GM21360 (cell line): ENCODE measurements around the gene PLCH1.

Source experiments
- ATAC-seq: cut with Tn5 transposase; IDR thresholded peaks from one replicate; pipeline ENCODE4 v1.9.1; 2021; ENCODE audit warnings: mild to moderate bottlenecking, moderate library complexity; ENCODE audit not compliant: unreplicated experiment

The PLCH1 gene

DNA sequence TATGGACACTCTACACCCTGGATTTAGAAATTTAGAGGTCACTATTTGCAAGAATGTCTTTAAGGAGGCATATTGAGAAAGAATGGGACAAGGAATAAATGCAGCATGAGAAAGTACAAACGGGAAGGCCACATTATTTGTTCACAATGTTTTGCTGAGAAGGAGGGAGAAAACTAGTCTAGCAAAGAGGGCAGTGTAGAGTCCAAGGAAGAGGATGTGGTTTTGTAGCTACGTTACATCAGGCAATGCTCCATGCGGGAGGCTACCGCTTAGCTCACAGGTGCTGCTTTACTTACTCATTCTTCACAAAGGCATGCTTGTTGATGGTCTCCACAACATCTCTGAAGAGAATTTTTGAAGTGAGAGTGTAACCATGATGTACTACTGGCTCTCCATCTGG, 191.1 kb downstream of the PLCH1 start:
- no peak for ATAC-seq

DNA sequence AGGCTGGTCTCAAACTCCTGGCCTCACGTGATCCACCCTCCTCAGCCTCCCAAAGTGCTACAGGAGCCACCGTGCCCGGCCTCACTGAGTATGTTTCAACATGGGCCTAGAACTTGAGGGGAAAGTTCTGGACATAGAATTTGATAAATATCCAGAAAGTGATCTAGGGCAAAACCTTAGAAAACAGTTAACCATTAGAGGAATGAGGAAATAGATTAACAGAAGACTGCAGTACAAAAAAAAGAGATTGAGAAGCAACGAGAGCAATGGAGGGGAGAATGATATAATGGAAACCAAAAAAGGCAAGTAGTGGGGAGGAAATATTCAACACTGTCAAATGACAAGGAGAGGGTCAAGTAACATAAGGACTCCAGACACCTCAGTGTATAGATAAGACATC, 191.5 kb downstream of the PLCH1 start:
- no peak for ATAC-seq

DNA sequence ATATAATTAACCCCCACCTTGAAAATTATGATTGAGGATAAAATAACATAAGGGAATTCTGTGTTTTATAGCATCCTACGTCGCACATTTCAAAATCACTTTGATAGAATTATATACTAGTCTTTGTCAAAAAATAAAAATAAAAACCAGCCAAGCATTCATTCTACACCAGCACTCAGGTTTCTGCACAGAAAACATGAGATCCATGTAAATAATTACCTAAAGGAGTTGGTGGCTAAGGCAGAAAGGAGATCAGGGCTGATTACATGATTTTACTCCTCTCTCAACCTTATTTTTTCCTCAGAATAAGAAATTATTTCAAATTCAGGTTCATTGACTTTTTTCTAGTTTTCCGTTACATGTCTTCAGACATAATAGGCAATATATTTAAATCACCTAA, 194.5 kb downstream of the PLCH1 start:
- no peak for ATAC-seq

DNA sequence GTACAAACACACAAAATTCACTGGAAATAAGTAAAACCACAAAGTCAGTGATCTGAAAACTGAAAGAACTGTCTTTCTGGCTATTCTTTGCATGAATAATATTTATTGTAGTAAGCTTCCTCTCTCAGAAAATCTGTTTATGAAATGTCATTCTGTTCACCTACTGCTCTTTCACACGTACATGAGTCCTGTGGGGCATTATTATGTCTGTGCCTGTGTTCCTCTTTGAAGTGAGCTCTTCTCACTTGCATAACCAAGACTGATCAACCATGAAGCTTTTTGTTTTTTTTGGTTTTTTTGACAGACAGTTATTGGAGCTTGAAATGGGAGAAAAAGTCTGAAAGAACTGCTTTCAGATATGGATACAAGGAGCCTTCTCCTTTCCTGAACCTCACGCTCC, 195.8 kb downstream of the PLCH1 start:
- ATAC-seq, result peak; percentile 70

GRCh38 chr3:155548195-155548594, 196.7 kb downstream of the PLCH1 start:
- no peak for ATAC-seq

- ATAC-seq, result no peak
Measured at GRCh38 chr3:155535098-155535497, 209.8 kb downstream of the PLCH1 start.

GRCh38 chr3:155528579-155528978, 216.3 kb downstream of the PLCH1 start:
- ATAC-seq, result no peak

GRCh38 chr3:155525324-155525833, 219.5 kb downstream of the PLCH1 start:
- ATAC-seq, result no peak

- ATAC-seq, result no peak
Measured at GRCh38 chr3:155520463-155520862, 224.4 kb downstream of the PLCH1 start.

GRCh38 chr3:155519078-155519477, 225.8 kb downstream of the PLCH1 start:
- no peak for ATAC-seq

DNA sequence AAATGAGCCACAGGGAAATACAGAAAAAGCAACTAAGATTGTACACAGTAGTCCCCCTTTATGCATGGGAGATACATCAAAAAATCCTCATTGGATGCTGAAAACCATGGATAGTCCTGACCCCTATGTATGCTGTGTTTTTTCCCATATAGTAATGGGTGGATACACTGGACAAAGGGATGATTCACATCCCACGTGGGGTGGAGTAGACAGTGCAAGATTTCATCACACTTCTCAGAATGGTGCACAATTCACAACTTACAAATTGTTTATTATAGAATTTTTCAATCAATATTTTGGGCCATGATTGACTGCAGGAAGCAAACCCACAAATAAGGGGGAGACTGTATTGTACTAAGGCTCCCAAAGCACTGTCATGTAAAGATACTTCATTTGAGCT, 227.0 kb downstream of the PLCH1 start:
- ATAC-seq, result no peak

DNA sequence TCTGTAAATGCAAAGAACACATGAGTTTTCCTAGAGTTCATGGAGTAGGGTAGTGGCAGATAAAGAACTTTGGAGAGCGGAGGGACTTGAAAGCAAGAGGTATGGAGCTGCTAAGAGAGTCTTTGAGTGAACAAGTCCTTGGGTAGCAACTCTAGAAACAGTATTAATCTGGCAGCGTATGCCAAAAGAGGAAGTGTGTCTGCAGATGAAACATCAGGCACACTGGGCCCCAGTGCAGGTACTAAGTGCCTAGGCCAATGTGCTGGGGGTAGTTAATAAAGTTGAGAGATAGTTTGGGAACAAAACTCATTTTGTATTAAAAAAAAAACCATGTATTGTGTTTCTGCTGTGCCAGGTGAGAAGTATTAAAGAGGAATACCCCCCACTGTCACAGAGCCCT, 228.4 kb downstream of the PLCH1 start:
- ATAC-seq, result no peak

GRCh38 chr3:155512867-155513261, 232.0 kb downstream of the PLCH1 start:
- no peak for ATAC-seq

- no peak for ATAC-seq
Measured at GRCh38 chr3:155512175-155512866, 232.6 kb downstream of the PLCH1 start.

DNA sequence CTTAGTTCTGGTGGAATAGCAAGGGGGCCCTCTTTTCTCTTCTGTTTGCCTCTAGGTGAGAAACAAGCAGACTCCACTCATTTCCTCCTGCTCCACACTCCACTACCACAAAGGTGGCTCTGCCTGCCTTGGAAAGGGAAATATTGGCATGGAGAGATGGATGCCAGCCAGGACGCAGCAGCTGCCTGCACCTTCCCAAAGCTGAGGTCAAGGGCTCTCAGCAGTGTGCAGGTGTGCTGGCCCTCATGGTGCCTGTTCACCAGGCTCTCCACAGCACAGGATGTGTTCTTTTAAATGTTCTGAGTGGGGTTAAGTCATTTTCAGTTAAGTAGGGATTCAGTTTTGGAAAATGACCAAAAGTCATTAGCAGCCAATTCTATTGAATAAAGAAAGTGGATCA, 240.2 kb downstream of the PLCH1 start:
- no peak for ATAC-seq

- ATAC-seq, result no peak
Measured at GRCh38 chr3:155502630-155503029, 242.2 kb downstream of the PLCH1 start.

DNA sequence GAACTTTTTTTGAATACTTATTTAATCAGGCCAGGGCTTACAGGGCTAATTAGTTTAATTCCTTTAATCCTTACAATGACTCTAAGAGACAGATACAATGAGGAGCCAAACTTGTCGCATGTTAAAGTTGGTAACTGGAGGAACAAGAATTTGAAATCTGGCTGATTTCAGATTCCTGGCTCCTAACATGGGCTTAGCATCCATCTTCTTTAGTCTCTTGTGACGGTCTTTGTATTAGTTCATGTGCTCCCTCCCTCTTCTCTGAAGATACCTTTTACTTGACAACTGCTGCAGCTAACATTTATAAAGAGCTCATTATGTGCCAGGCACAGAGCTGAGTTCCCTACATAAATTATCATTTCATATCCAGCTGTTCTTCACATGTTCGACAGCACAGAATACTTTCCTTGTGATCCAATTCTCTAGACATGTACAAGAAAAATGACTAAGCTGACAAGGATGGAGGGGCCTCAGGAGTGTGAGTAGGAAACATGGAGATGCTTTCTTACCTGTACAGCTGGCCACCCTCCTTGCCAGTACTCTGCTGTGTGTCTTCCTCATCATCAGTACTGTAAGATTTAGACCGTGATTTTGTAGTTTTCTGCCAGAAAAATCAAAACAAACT, 244.6 kb downstream of the PLCH1 start:
- no peak for ATAC-seq

- ATAC-seq, result no peak
Measured at GRCh38 chr3:155497930-155498647, 246.8 kb downstream of the PLCH1 start.

DNA sequence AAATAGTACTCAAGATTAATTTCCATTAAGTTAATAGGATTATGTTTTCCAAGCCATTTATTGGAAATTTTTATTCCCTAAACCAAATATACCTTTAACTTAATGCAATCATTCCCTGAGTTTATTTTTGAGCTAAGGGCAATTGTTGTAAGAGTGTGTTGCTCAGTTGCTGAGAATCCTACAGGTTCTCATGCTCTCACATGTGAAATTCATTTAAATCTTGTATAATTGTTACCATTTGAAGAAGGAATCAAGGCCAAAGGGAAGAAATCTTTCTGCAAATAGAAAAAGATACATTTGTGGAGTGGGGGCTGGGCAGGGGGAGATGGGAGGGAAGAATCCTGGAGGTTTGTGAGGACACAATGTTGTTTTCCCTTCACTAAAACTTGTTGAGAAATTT, 248.7 kb downstream of the PLCH1 start:
- no peak for ATAC-seq

DNA sequence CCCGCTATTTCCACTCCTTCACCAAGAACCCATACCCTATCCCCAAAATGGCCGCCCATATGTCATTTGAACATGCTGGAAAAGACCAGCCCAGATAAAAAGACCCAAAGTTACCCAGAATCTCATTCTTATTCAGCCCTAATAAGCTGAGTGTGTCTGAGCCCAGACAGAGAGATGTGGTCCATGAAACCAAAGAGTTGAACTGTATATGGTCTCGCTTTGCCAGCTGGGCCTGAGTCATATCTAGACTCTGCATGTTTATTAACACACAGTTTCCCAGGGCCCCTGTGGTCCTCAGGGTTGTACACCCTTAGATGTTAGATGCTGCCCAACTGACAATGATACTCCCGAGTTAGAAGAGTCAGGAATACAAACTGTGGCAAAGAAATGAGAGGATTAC, 249.5 kb downstream of the PLCH1 start:
- ATAC-seq, result peak; percentile 91

- ATAC-seq, result peak; percentile 40
Measured at GRCh38 chr3:155494332-155494731, 250.5 kb downstream of the PLCH1 start.

GRCh38 chr3:155492841-155493240, 252.0 kb downstream of the PLCH1 start:
- ATAC-seq, result no peak
